Measurements from ENCODE around the gene KCNMB2.
"Not testable (repeated sequence)": the region's sequence is repeated elsewhere in the genome, so short reads cannot be mapped to it uniquely, and the experiment has no call there.

The KCNMB2 gene

GRCh38 chr3:178546079-178546478, 9.8 kb downstream of the KCNMB2 start:
- Histone ChIP-seq H4K20me1 (ENCODE audit: control insufficient read depth, insufficient read depth, low read depth, low read length) (no peaks in the 10 kb centered on the region), H3K9me2 (replicated peaks; ENCODE audit: control insufficient read depth, low read length) (no peaks in the 10 kb centered on the region), H3K4me3 (ENCODE audit: low read length) (no peak overlapping the region), H3K27ac (ENCODE audit: low read depth, low read length) (no peak overlapping the region), H3K27me3 (ENCODE audit: control insufficient read depth, low read length) (no peaks in the 10 kb centered on the region), H3K79me2 (ENCODE audit: control insufficient read depth, low read length) (no peaks in the 10 kb centered on the region), H3K36me3 (ENCODE audit: control insufficient read depth, low read length) (no peaks in the 10 kb centered on the region), H3F3A (ENCODE audit: control insufficient read depth, insufficient read depth) (no peaks in the 10 kb centered on the region), H3K4me1 (ENCODE audit: control insufficient read depth, low read length) (peaks cover 26% of the 10 kb centered on the region), H3K4me2 (ENCODE audit: low read length) (peak overlapping the region; percentile 7; the same call in 1 of the 2 replicates), H3K9me3 (ENCODE audit: control insufficient read depth, insufficient read depth, low read length) (no peaks in the 10 kb centered on the region)
- TF ChIP-seq EZH2phosphoT487 (IDR thresholded peaks at IDR 0.05; ENCODE audit: borderline replicate concordance, low read length) = no peak
- TF ChIP-seq CTCF (IDR thresholded peaks at IDR 0.05; ENCODE audit: low read depth, low read length, poor library complexity, severe bottlenecking) = no peak

- not testable (repeated sequence) for H3K27ac ChIP-seq (ENCODE audit: low read depth, low read length); H3K9me2 ChIP-seq (replicated peaks; ENCODE audit: control insufficient read depth, low read length); H3K4me3 ChIP-seq (ENCODE audit: low read length); H3K79me2 ChIP-seq (ENCODE audit: control insufficient read depth, low read length); H4K20me1 ChIP-seq (ENCODE audit: control insufficient read depth, insufficient read depth, low read depth, low read length); H3K9me3 ChIP-seq (ENCODE audit: control insufficient read depth, insufficient read depth, low read length); H3K27me3 ChIP-seq (ENCODE audit: control insufficient read depth, low read length); H3K4me2 ChIP-seq (ENCODE audit: low read length); H3K36me3 ChIP-seq (ENCODE audit: control insufficient read depth, low read length); H3F3A ChIP-seq (ENCODE audit: control insufficient read depth, insufficient read depth)
- peaks cover 24% of the 10 kb centered on the region for H3K4me1 ChIP-seq (ENCODE audit: control insufficient read depth, low read length)
Measured at GRCh38 chr3:178549426-178549825, 13.2 kb downstream of the KCNMB2 start.

GRCh38 chr3:178551916-178552321, 15.7 kb downstream of the KCNMB2 start:
- Histone ChIP-seq H3K4me2 (ENCODE audit: low read length) (no peak overlapping the region), H3K27ac (ENCODE audit: low read depth, low read length) (no peak overlapping the region)

GRCh38 chr3:178558637-178559036, 22.4 kb downstream of the KCNMB2 start:
- Histone ChIP-seq H3K9me3 (ENCODE audit: control insufficient read depth, insufficient read depth, low read length) (no peaks in the 10 kb centered on the region), H3K4me1 (ENCODE audit: control insufficient read depth, low read length) (peaks cover 10% of the 10 kb centered on the region), H3K4me2 (ENCODE audit: low read length) (no peak overlapping the region), H4K20me1 (ENCODE audit: control insufficient read depth, insufficient read depth, low read depth, low read length) (no peaks in the 10 kb centered on the region), H3K27me3 (ENCODE audit: control insufficient read depth, low read length) (no peaks in the 10 kb centered on the region), H3K4me3 (ENCODE audit: low read length) (no peak overlapping the region), H3K9me2 (replicated peaks; ENCODE audit: control insufficient read depth, low read length) (no peaks in the 10 kb centered on the region), H3K36me3 (ENCODE audit: control insufficient read depth, low read length) (no peaks in the 10 kb centered on the region), H3F3A (ENCODE audit: control insufficient read depth, insufficient read depth) (no peaks in the 10 kb centered on the region), H3K79me2 (ENCODE audit: control insufficient read depth, low read length) (no peaks in the 10 kb centered on the region), H3K27ac (ENCODE audit: low read depth, low read length) (no peak overlapping the region)
- TF ChIP-seq CTCF (IDR thresholded peaks at IDR 0.05; ENCODE audit: low read depth, low read length, poor library complexity, severe bottlenecking) = no peak
- no peak for TF ChIP-seq EZH2phosphoT487 (IDR thresholded peaks at IDR 0.05; ENCODE audit: borderline replicate concordance, low read length)

More at GRCh38 chr3:178551916-178552321, 15.7 kb downstream of the KCNMB2 start:
- Histone ChIP-seq H3K9me2 (replicated peaks; ENCODE audit: control insufficient read depth, low read length) (no peaks in the 10 kb centered on the region), H3K27me3 (ENCODE audit: control insufficient read depth, low read length) (no peaks in the 10 kb centered on the region), H3K9me3 (ENCODE audit: control insufficient read depth, insufficient read depth, low read length) (no peaks in the 10 kb centered on the region), H3F3A (ENCODE audit: control insufficient read depth, insufficient read depth) (no peaks in the 10 kb centered on the region), H3K36me3 (ENCODE audit: control insufficient read depth, low read length) (no peaks in the 10 kb centered on the region), H4K20me1 (ENCODE audit: control insufficient read depth, insufficient read depth, low read depth, low read length) (no peaks in the 10 kb centered on the region), H3K4me3 (ENCODE audit: low read length) (no peak overlapping the region), H3K4me1 (ENCODE audit: control insufficient read depth, low read length) (peaks cover 4% of the 10 kb centered on the region; the same call in 1 of the 2 replicates), H3K79me2 (ENCODE audit: control insufficient read depth, low read length) (no peaks in the 10 kb centered on the region)
- no peak for TF ChIP-seq EZH2phosphoT487 (IDR thresholded peaks at IDR 0.05; ENCODE audit: borderline replicate concordance, low read length)
- no peak for TF ChIP-seq CTCF (IDR thresholded peaks at IDR 0.05; ENCODE audit: low read depth, low read length, poor library complexity, severe bottlenecking)

All from DOHH2 (cell line).